Right lobe of liver (tissue), 6 donors: ENCODE data around the gene USP51. TPM values are rescaled to one million over a fixed set of nuclear protein-coding genes. Genes with fewer than 3 reads are reported as not detected.
"Not testable (repeated sequence)": the region's sequence is repeated elsewhere in the genome, so short reads cannot be mapped to it uniquely, and the experiment has no call there.

Source experiments
- ATAC-seq, 4 donors: fragments of 200-7000 bp; cut with Tn5 transposase; one replicate each; pipeline ENCODE4 v1.9.1; 2020; ENCODE audit warnings: mild to moderate bottlenecking in 4 of 4, moderate library complexity in 4 of 4
- DNase-seq, 3 donors: peaks; one replicate each; pipeline ENCODE4 v3.0.0-alpha.2; 2020
- H3K27ac ChIP-seq, 3 donors: fragments of 200-600 bp; one replicate each; pipeline ENCODE4 v1.8.0; 2022
- H3K27me3 ChIP-seq, 2 donors: fragments of 200-600 bp; one replicate each; pipeline ENCODE4 v1.8.0; 2022
- H3K36me3 ChIP-seq, 4 donors: fragments of 200-600 bp; sonication (generic) in 1 of 4; one replicate each; pipeline versions ENCODE4 v1.5.1 to v1.8.0; 2017 to 2022; ENCODE audit warnings: control low read depth in 1 of 4
- H3K4me1 ChIP-seq, 4 donors: fragments of 200-600 bp; sonication (generic) in 1 of 4; one replicate each; pipeline versions ENCODE4 v1.5.1 to v1.8.0; 2017 to 2022; ENCODE audit warnings: control low read depth in 1 of 4
- H3K4me3 ChIP-seq, 3 donors: fragments of 200-600 bp; one replicate each; pipeline ENCODE4 v1.8.0; 2022
- H3K9me3 ChIP-seq, 4 donors: fragments of 200-600 bp; sonication (generic) in 1 of 4; one replicate each; pipeline versions ENCODE4 v1.5.1 to v1.8.0; 2017 to 2022; ENCODE audit warnings: control low read depth in 1 of 4
- POLR2A ChIP-seq: fragments of 450-650 bp; IDR thresholded peaks from one replicate; pipeline ENCODE4 v1.6.1; 2017; ENCODE audit warnings: antibody characterized with exemption, mild to moderate bottlenecking
- WGBS: methylation state at CpG from one replicate; pipeline ENCODE4 v1.1.6; 2018; ENCODE audit warnings: low coverage, low lambda C conversion rate; ENCODE audit not compliant: insufficient coverage; ENCODE audit errors: missing lambda C conversion rate; 5-methylcytosine and 5-hydroxymethylcytosine counted together
- intact Hi-C, 2 donors: fragments of 100-400 bp; cut with DNase I; formaldehyde crosslinking; loops; one replicate each; pipeline versions ENCODE4 v1.11.2 to v1.14.1; 2022
- microRNA-seq, 2 donors: library from miRNA; unstranded; fragments of <30 nt; microRNA quantifications; one replicate each; pipeline ENCODE4, GENCODE V29; 2019 to 2020
- small RNA-seq, 2 experiments: library from RNA; depleted of rRNA; stranded (forward); fragments of <200 nt; gene quantifications; one replicate each; pipeline ENCODE3, GENCODE V24; 2016
- total RNA-seq, 6 experiments: library from RNA; depleted of rRNA in 2 of 6; stranded (reverse); fragments of >200 nt in 2 of 6; fragmentation: NEBNext Ultra II Directional in 3 of 6; extraction: Animal tissue kit (Norgen Biotek cat#: 25700) in 3 of 6; gene quantifications; one replicate each; pipeline versions ENCODE4 v1.1.0 to v1.2.4, GENCODE V29; 2016 to 2023
- TF ChIP-seq, protein P1 (sequence below), 4 donors: fragments of 200-600 bp in 3 of 4; fragments of 450-650 bp in 1 of 4; IDR thresholded peaks; one replicate each; pipeline versions ENCODE4 v1.5.1 to v1.8.0; 2016 to 2022; ENCODE audit warnings: antibody characterized with exemption in 4 of 4, mild to moderate bottlenecking in 2 of 4
- donor health status: DM: no; HTN: yes; CAD: no.
- donor health status: DM: no; HTN: no; CAD: no.
- donor health status: DM: no; HTN: no; CAD: no.
- donor health status: DM: no; HTN: yes; CAD: no.
- donor health status: DM: no; HTN: yes; CAD: no.

USP51 gene
- total RNA-seq, 6 experiments from 2014 or later = 0.31 to 0.51 (median 0.37) TPM; not detected in 1

- TF ChIP-seq POLR2A = no peak
- TF ChIP-seq, protein P1, sequence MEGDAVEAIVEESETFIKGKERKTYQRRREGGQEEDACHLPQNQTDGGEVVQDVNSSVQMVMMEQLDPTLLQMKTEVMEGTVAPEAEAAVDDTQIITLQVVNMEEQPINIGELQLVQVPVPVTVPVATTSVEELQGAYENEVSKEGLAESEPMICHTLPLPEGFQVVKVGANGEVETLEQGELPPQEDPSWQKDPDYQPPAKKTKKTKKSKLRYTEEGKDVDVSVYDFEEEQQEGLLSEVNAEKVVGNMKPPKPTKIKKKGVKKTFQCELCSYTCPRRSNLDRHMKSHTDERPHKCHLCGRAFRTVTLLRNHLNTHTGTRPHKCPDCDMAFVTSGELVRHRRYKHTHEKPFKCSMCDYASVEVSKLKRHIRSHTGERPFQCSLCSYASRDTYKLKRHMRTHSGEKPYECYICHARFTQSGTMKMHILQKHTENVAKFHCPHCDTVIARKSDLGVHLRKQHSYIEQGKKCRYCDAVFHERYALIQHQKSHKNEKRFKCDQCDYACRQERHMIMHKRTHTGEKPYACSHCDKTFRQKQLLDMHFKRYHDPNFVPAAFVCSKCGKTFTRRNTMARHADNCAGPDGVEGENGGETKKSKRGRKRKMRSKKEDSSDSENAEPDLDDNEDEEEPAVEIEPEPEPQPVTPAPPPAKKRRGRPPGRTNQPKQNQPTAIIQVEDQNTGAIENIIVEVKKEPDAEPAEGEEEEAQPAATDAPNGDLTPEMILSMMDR (IDR thresholded peaks at IDR 0.05) = peak in 3 of 4 donors; percentile 17 to 38 (median 32)
- Histone ChIP-seq H3K9me3 (no peaks in the 10 kb centered on the region), H3K27ac (no peak overlapping the region), H3K4me3 (no peak overlapping the region), H3K36me3 (no peaks in the 10 kb centered on the region), H3K4me1 (no peaks in the 10 kb centered on the region), H3K27me3 (no peaks in the 10 kb centered on the region)
- WGBS = 35% methylated on average over 5 of the region's 5 CpGs
- ATAC-seq (peak; percentile 61 to 70 (median 62)), DNase-seq (peak in 1 of 3 donors; percentile 47)
- intact Hi-C loops = no loop called here
Measured at GRCh38 chrX:55450259-55450658, 39.4 kb downstream of the USP51 start.

DNA sequence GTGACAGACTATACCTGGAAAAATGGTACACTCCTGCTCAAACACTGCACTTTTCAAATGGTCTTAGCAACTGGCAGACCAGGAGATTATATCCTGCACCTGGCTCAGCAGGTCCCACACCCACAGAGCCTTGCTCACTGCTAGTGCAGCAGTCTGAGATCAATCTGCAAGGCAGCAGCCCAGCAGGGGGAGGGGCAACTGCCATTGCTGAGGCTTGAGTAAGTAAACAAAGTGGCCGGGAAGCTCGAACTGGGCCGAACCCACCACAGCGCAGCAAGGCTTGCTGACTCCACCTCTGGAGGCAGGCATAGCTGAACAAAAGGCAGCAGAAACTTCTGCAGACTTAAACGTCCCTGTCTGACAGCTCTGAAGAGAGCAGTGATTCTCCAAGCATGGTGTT is 46.2 kb downstream of the USP51 start:
- H3K27me3 ChIP-seq, H3K4me1 ChIP-seq, ATAC-seq, DNase-seq, intact Hi-C loops, H3K36me3 ChIP-seq, H3K27ac ChIP-seq, H3K4me3 ChIP-seq, H3K9me3 ChIP-seq: not testable (repeated sequence)
- 14% methylated on average over 1 of the region's 5 CpGs for WGBS

Small RNAs within 50 kb of the gene (microRNA-seq; reads per million reads assigned to microRNA genes)
- gene MIR4536-1 (0 reads per million in 2 donors), gene MIR4536-2 (0 reads per million in 2 donors)

Small RNAs within 50 kb of the gene (small RNA-seq; reads per million reads assigned to genes)
- gene MIR4536-2 = 0 reads per million in 2 experiments

Other genes starting within 250 kb of the USP51 start
- gene PAGE3, start 224.9 kb downstream of the USP51 start, total RNA-seq = not detected
- gene MAGEH1, start 37.7 kb downstream of the USP51 start, total RNA-seq = 10 to 100 TPM in 2 of 6 experiments, 1 to 10 TPM in 4; 5.8 to 16.9 (median 7.9) TPM
- gene FOXR2, start 133.6 kb upstream of the USP51 start, total RNA-seq = not detected
- gene RRAGB, start 227.9 kb upstream of the USP51 start, total RNA-seq = 1 to 10 TPM; 4.2 to 6.1 (median 4.8) TPM